ENCODE results near the gene LDLRAD4. TPM values are rescaled to one million over a fixed set of nuclear protein-coding genes. Genes with fewer than 3 reads are reported as not detected.

The LDLRAD4 gene
- total RNA-seq, 1 donor = under 0.01 TPM

DNA sequence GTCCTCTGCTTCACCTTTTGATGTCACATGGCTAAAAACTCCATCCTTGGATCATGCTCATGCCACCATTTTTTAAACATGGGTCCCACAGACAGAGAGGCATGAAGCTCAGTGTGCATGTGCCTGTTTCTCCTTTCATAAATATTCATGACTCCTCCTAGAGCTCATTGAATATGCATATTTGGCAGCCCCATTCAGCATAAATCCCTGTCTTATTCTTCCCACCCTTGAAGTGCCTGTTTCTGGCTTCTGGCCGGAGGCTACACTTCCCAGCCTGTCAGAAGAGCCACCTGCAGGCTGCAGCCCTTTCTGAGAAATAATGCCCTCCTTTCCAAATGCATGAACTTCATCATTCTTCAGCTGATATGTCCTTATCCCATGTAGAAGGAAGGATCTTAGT is 109.7 kb downstream of the LDLRAD4 start:
- no peak for DNase-seq (ENCODE audit: insufficient read length, low spot score, missing footprints)
- no peak overlapping the region for H3K4me3 ChIP-seq (ENCODE audit: insufficient read depth, low read length)
- no peak overlapping the region for H3K27ac ChIP-seq (ENCODE audit: low read depth, low read length)
- H3K27me3 ChIP-seq (ENCODE audit: insufficient read depth, low read length) = no peaks in the 10 kb centered on the region
- TF ChIP-seq CTCF (IDR thresholded peaks at IDR 0.05; ENCODE audit: extremely low read depth, low read depth, low read length) = no peak
- no peaks in the 10 kb centered on the region for H3K4me1 ChIP-seq (ENCODE audit: insufficient read depth, low read length)
- H3K4me2 ChIP-seq (ENCODE audit: insufficient read depth, low read length) = no peak overlapping the region
- H3K79me2 ChIP-seq (ENCODE audit: insufficient read depth, low read length) = no peaks in the 10 kb centered on the region
- H2AFZ ChIP-seq (ENCODE audit: low read length) = no peak overlapping the region
- no peaks in the 10 kb centered on the region for H4K20me1 ChIP-seq (ENCODE audit: insufficient read depth, low read length)
- no peaks in the 10 kb centered on the region for H3K9me3 ChIP-seq (ENCODE audit: low read depth, low read length)
- no peaks in the 10 kb centered on the region for H3K36me3 ChIP-seq (ENCODE audit: insufficient read depth, low read length)

GRCh38 chr18:13330996-13331395 is 112.4 kb downstream of the LDLRAD4 start:
- DNase-seq (ENCODE audit: insufficient read length, low spot score, missing footprints) = no peak
- Histone ChIP-seq H4K20me1 (ENCODE audit: insufficient read depth, low read length) (no peaks in the 10 kb centered on the region), H3K27ac (ENCODE audit: low read depth, low read length) (no peak overlapping the region), H3K4me1 (ENCODE audit: insufficient read depth, low read length) (no peaks in the 10 kb centered on the region), H3K4me2 (ENCODE audit: insufficient read depth, low read length) (no peak overlapping the region), H3K36me3 (ENCODE audit: insufficient read depth, low read length) (no peaks in the 10 kb centered on the region), H2AFZ (ENCODE audit: low read length) (no peak overlapping the region), H3K79me2 (ENCODE audit: insufficient read depth, low read length) (no peaks in the 10 kb centered on the region), H3K27me3 (ENCODE audit: insufficient read depth, low read length) (no peaks in the 10 kb centered on the region), H3K4me3 (ENCODE audit: insufficient read depth, low read length) (no peak overlapping the region), H3K9me3 (ENCODE audit: low read depth, low read length) (no peaks in the 10 kb centered on the region)
- no peak for TF ChIP-seq CTCF (IDR thresholded peaks at IDR 0.05; ENCODE audit: extremely low read depth, low read depth, low read length)

GRCh38 chr18:13331846-13332245 is 113.3 kb downstream of the LDLRAD4 start:
- Histone ChIP-seq H2AFZ (ENCODE audit: low read length) (no peak overlapping the region), H3K27me3 (ENCODE audit: insufficient read depth, low read length) (no peaks in the 10 kb centered on the region), H3K4me2 (ENCODE audit: insufficient read depth, low read length) (no peak overlapping the region), H3K4me3 (ENCODE audit: insufficient read depth, low read length) (no peak overlapping the region), H3K4me1 (ENCODE audit: insufficient read depth, low read length) (no peaks in the 10 kb centered on the region), H3K79me2 (ENCODE audit: insufficient read depth, low read length) (no peaks in the 10 kb centered on the region), H3K27ac (ENCODE audit: low read depth, low read length) (no peak overlapping the region), H4K20me1 (ENCODE audit: insufficient read depth, low read length) (no peaks in the 10 kb centered on the region), H3K9me3 (ENCODE audit: low read depth, low read length) (no peaks in the 10 kb centered on the region), H3K36me3 (ENCODE audit: insufficient read depth, low read length) (no peaks in the 10 kb centered on the region)
- DNase-seq (ENCODE audit: insufficient read length, low spot score, missing footprints) = no peak
- no peak for TF ChIP-seq CTCF (IDR thresholded peaks at IDR 0.05; ENCODE audit: extremely low read depth, low read depth, low read length)

- no peak for TF ChIP-seq CTCF (IDR thresholded peaks at IDR 0.05; ENCODE audit: extremely low read depth, low read depth, low read length)
Measured at GRCh38 chr18:13332874-13333273, 114.3 kb downstream of the LDLRAD4 start.

More at GRCh38 chr18:13332874-13333273, 114.3 kb downstream of the LDLRAD4 start:
- Histone ChIP-seq H3K9me3 (ENCODE audit: low read depth, low read length) (no peaks in the 10 kb centered on the region), H3K27me3 (ENCODE audit: insufficient read depth, low read length) (no peaks in the 10 kb centered on the region), H3K79me2 (ENCODE audit: insufficient read depth, low read length) (no peaks in the 10 kb centered on the region), H3K27ac (ENCODE audit: low read depth, low read length) (no peak overlapping the region), H3K36me3 (ENCODE audit: insufficient read depth, low read length) (no peaks in the 10 kb centered on the region), H4K20me1 (ENCODE audit: insufficient read depth, low read length) (no peaks in the 10 kb centered on the region), H3K4me3 (ENCODE audit: insufficient read depth, low read length) (no peak overlapping the region), H3K4me1 (ENCODE audit: insufficient read depth, low read length) (no peaks in the 10 kb centered on the region), H3K4me2 (ENCODE audit: insufficient read depth, low read length) (no peak overlapping the region), H2AFZ (ENCODE audit: low read length) (no peak overlapping the region)
- no peak for DNase-seq (ENCODE audit: insufficient read length, low spot score, missing footprints)
